GM12875 (cell line): ENCODE data around the gene NMNAT3.

ENCODE experiments used
- H3K4me3 ChIP-seq: one replicate; pipeline ENCODE4 v1.5.1; 2011; ENCODE audit warnings: low read depth, low read length, control low read depth
- TF ChIP-seq, protein P1 (sequence below): IDR thresholded peaks from 2 replicates; pipeline ENCODE4 v1.5.1; 2011; ENCODE audit warnings: low read depth, mild to moderate bottlenecking, control low read depth, inconsistent platforms, low read length, moderate library complexity, borderline replicate concordance; ENCODE audit not compliant: insufficient read depth

NMNAT3 gene

DNA sequence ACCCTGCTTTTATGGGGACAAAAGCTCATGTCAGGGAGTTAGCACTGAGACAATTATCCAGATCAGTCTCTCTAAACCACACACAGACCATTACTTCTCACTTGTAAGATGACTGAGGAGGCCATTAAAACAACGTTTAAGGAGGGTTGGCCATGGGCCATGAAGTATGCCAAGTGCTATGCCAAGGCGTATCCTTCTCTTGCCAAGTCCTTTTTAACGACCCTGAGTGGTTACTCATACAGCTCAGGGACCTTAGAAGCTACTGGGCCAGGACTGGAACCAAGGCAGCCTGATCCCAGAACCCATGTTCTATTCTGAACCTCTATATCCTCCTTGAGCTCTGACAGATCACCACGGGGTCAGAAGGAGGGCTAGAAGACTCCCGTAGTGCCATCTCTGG is 50.0 kb downstream of the NMNAT3 start:
- no peak overlapping the region for H3K4me3 ChIP-seq
- TF ChIP-seq, protein P1, sequence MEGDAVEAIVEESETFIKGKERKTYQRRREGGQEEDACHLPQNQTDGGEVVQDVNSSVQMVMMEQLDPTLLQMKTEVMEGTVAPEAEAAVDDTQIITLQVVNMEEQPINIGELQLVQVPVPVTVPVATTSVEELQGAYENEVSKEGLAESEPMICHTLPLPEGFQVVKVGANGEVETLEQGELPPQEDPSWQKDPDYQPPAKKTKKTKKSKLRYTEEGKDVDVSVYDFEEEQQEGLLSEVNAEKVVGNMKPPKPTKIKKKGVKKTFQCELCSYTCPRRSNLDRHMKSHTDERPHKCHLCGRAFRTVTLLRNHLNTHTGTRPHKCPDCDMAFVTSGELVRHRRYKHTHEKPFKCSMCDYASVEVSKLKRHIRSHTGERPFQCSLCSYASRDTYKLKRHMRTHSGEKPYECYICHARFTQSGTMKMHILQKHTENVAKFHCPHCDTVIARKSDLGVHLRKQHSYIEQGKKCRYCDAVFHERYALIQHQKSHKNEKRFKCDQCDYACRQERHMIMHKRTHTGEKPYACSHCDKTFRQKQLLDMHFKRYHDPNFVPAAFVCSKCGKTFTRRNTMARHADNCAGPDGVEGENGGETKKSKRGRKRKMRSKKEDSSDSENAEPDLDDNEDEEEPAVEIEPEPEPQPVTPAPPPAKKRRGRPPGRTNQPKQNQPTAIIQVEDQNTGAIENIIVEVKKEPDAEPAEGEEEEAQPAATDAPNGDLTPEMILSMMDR = no peak

DNA sequence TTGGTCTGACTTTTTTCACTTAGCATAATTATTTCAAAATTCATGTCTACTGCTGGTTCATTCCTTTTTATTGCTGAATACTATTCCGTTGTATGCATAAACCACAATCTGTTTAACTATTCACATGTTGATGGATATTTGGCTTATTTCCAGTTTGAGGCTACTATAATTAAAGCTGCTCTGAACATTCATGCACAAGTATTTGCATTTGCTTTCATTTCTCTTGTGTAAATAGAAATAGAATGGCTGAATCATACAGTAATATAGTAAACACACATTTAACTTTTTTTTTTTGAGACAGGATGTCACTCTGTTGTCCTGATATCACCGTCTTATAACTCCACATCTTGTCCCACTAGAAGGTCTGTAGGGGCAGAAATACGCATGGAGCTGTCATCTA is 57.3 kb downstream of the NMNAT3 start:
- H3K4me3 ChIP-seq = no peak overlapping the region
- TF ChIP-seq, protein P1 = no peak

DNA sequence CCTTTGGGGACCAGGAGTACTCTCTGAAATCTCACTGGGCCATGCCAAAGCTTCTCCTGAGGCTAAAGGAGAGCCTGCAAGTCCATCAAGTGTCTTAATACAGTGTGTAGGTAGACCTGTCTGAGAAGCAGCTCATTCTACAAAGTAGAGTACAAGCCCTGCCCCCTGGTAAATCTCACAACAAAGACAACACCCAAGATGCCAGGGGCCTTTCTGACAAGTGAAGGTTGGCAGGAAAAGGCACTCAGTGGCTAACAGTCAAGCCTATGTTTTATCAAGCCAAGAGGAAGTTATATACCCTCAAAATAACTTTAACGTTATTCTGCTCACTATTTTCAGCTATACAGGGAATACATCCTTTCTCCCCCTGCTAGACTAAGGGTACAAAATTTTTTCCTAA is 58.3 kb downstream of the NMNAT3 start:
- no peak overlapping the region for H3K4me3 ChIP-seq
- TF ChIP-seq, protein P1 = no peak

DNA sequence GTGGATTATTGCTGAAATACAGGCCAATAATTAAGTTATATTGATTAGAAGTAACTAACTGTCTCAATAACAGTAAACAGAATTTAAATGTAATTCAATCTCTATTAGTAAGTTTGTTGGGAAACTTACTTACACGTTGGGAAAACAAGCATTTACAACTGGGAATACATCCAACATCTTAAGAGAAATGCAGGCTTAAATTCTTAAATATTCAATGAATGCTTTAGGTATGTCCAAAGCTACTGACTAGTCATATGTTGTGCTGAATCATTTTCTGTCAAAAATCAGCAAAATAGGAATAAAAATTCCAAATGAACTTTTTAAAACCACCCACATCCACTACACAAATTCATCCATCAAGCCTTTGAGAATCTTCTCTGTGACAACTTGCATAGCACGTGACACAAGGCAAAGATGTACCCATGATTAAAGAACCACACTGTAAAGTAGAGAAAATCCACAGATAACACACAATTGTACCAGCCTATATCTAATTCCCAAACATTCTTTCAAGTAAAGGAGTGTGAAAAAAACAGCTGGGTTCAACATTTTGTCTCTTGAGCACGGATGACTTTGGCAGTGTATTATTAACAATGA is 60.0 kb downstream of the NMNAT3 start:
- no peak overlapping the region for H3K4me3 ChIP-seq
- TF ChIP-seq, protein P1 = no peak

DNA sequence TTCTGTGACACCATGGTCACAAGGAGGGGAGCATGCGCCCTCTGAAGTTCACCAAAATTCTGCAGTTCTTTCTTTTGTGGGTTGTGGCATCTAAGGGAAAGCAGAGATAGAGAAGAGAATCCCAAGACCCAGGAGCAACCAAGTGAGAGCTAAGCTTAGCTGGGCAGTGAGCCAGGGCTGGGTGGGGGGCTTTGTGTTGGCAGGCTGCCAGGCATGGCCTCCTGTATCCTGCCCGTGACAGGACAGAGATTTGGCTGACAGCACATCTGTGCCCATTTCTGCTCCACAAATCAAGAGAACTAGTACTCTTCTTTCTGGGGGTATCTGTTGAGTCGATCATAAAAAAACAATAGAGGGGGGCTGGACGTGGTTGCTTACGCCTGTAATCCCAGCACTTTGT is 66.2 kb downstream of the NMNAT3 start:
- TF ChIP-seq, protein P1 = no peak
- no peak overlapping the region for H3K4me3 ChIP-seq

DNA sequence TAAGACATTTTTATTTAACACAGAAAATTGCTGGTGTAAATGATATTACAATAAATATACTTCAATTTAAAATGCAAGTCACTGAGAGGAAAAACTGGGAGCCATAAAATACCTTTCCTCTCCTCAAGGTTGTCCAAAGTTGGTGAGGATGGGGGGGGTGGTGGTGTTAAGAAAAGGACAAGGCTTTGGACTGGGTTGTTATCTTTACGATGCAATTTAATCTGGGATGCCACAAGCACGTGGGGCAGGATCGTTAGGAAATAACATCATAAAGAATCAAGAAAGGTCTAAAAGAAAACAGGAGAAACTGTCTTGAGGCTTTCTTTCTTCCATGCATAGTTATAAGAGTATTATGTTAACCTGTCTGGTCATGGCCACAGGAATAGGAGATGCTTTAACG is 66.9 kb downstream of the NMNAT3 start:
- TF ChIP-seq, protein P1 = no peak
- H3K4me3 ChIP-seq = no peak overlapping the region

DNA sequence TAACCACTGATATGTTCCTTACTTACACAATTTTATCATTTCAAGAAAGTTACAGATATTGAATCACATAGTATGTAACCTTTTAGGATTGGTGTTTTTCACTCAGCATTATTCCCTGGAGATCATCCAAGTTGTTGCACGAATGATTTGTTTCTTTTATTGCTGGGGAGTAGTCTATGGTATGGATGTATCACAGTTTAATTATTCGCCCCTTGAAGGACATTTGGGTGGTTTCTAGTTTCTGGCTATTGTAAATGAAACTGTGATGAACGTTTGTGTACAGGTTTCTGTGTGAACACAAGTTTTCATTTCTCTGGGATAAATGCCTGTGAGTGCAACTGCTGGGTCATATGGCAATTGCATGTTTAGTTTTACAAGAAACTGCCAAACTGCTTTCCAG is 68.8 kb downstream of the NMNAT3 start:
- TF ChIP-seq, protein P1 = no peak
- no peak overlapping the region for H3K4me3 ChIP-seq
